ENCODE data around the gene TAAR5. TPM values are rescaled to one million over a fixed set of nuclear protein-coding genes. Genes with fewer than 3 reads are reported as not detected.
"Not testable (repeated sequence)": the region's sequence is repeated elsewhere in the genome, so short reads cannot be mapped to it uniquely, and the experiment has no call there.

TAAR5 gene
- total RNA-seq (not detected), polyA plus RNA-seq (ENCODE audit: insufficient read length in 6 of 6) (not detected)
- long read RNA-seq, donor 1, result 0 reads
- long read RNA-seq, donor 2, result 0 reads
- long read RNA-seq, donor 3, result 0 reads
- long read RNA-seq, donor 4, result 0 reads
- long read RNA-seq, donor 5, partial matches to known transcripts, result 0 of 1 reads
- long read RNA-seq, donor 5, other reads (novel, unspliced or antisense), result 0 of 1 reads
- long read RNA-seq, donor 6, result 0 reads
- long read RNA-seq, donor 7, result 0 reads
- long read RNA-seq, donor 8, result 0 reads
- long read RNA-seq, donor 9, result 0 reads
- long read RNA-seq, donor 10, result 0 reads
- long read RNA-seq, donor 11, partial matches to known transcripts, result 0 of 1 reads
- long read RNA-seq, donor 11, other reads (novel, unspliced or antisense), result 0 of 1 reads
- long read RNA-seq, donor 12, result 0 reads

GRCh38 chr6:132589454-132589853, at the start of gene TAAR5:
TSS of gene TAAR5 (minus strand) at chr6:132589741. CDS start at chr6:132589686, 55 bp downstream.
- H3K27me3 ChIP-seq, result no peaks in the 10 kb centered on the region
- ATAC-seq, result no peak
- TF ChIP-seq CTCF (IDR thresholded peaks at IDR 0.05), result no peak
- H3K4me3 ChIP-seq, result no peak within 1 kb of the TSS
- intact Hi-C loops (cut with DNase I), result no loop called here
- H3K9me3 ChIP-seq, result no peaks in the 10 kb centered on the region
- H3K36me3 ChIP-seq, result no peaks in the 10 kb centered on the region
- no peak within 1 kb of the TSS for H3K27ac ChIP-seq
- H3K4me1 ChIP-seq, result no peaks in the 10 kb centered on the region
- DNase-seq, result no peak

- H3K36me3 ChIP-seq; intact Hi-C loops (cut with DNase I); H3K4me3 ChIP-seq; H3K9me3 ChIP-seq; H3K4me1 ChIP-seq; H3K27ac ChIP-seq; DNase-seq; ATAC-seq: not testable (repeated sequence)
- peaks cover 0 to 16% of the 10 kb centered on the region in 2 donors for H3K27me3 ChIP-seq
Measured at GRCh38 chr6:132637135-132637534, 47.6 kb upstream of the TAAR5 start.

- ATAC-seq; H3K36me3 ChIP-seq; H3K9me3 ChIP-seq; intact Hi-C loops (cut with DNase I); DNase-seq; H3K4me3 ChIP-seq; H3K4me1 ChIP-seq; H3K27ac ChIP-seq: not testable (repeated sequence)
- H3K27me3 ChIP-seq, result peaks cover 0 to 16% of the 10 kb centered on the region in 2 donors
Measured at GRCh38 chr6:132635906-132636305, 46.4 kb upstream of the TAAR5 start.

GRCh38 chr6:132635288-132635687, 45.7 kb upstream of the TAAR5 start:
- ATAC-seq; H3K9me3 ChIP-seq; H3K4me3 ChIP-seq; H3K36me3 ChIP-seq; H3K4me1 ChIP-seq; H3K27ac ChIP-seq; intact Hi-C loops (cut with DNase I); DNase-seq: not testable (repeated sequence)
- peaks cover 0 to 16% of the 10 kb centered on the region in 2 donors for H3K27me3 ChIP-seq

- no peak for TF ChIP-seq CTCF (IDR thresholded peaks at IDR 0.05)
- no peaks in the 10 kb centered on the region for H3K36me3 ChIP-seq
- intact Hi-C loops (cut with DNase I), result no loop called here
Measured at GRCh38 chr6:132634796-132635195, 45.3 kb upstream of the TAAR5 start.

GRCh38 chr6:132633362-132633761, 43.8 kb upstream of the TAAR5 start:
- intact Hi-C loops (cut with DNase I), result no loop called here
- Histone ChIP-seq H3K4me3 (no peak overlapping the region), H3K9me3 (peaks cover 0 to 3% of the 10 kb centered on the region in 2 donors), H3K27me3 (peaks cover 0 to 16% of the 10 kb centered on the region in 2 donors), H3K27ac (no peak overlapping the region), H3K4me1 (no peaks in the 10 kb centered on the region), H3K36me3 (no peaks in the 10 kb centered on the region)
- TF ChIP-seq CTCF (IDR thresholded peaks at IDR 0.05), result no peak
- no peak for ATAC-seq
- no peak for DNase-seq

More at GRCh38 chr6:132634796-132635195, 45.3 kb upstream of the TAAR5 start:
- Histone ChIP-seq H3K27me3 (peaks cover 0 to 16% of the 10 kb centered on the region in 2 donors), H3K4me1 (no peaks in the 10 kb centered on the region), H3K4me3 (no peak overlapping the region), H3K9me3 (no peaks in the 10 kb centered on the region), H3K27ac (no peak overlapping the region)
- ATAC-seq, result no peak
- no peak for DNase-seq
